Vagina (tissue), 2 donors: ENCODE data around the gene IDE.
"Not testable (repeated sequence)": the region's sequence is repeated elsewhere in the genome, so short reads cannot be mapped to it uniquely, and the experiment has no call there.

Source experiments
- CTCF ChIP-seq, 3 experiments: fragments of 450-650 bp in 2 of 3; fragments of 200-600 bp in 1 of 3; sonication (generic) in 1 of 3; IDR thresholded peaks; one replicate each; pipeline ENCODE4 v1.5.1; 2017 to 2019; ENCODE audit warnings: antibody characterized with exemption in 3 of 3, mild to moderate bottlenecking in 2 of 3, moderate library complexity in 2 of 3
- POLR2A ChIP-seq, 2 donors: fragments of 450-650 bp; IDR thresholded peaks; one replicate each; pipeline ENCODE4 v1.6.1; 2017; ENCODE audit warnings: antibody characterized with exemption in 2 of 2, mild to moderate bottlenecking in 2 of 2, moderate library complexity in 2 of 2
- POLR2AphosphoS5 ChIP-seq, 2 donors: sonication (generic); formaldehyde crosslinking; IDR thresholded peaks; one replicate each; pipeline ENCODE4 v1.9.0; 2017; ENCODE audit warnings: antibody characterized with exemption in 2 of 2, mild to moderate bottlenecking in 2 of 2, low read depth in 1 of 2; ENCODE audit not compliant: insufficient read depth in 1 of 2

GRCh38 chr10:92436065-92436464 lies 137.8 kb downstream of the IDE start:
- TF ChIP-seq POLR2AphosphoS5 (IDR thresholded peaks at IDR 0.05; ENCODE audit: insufficient read depth in 1 of 2, low read depth in 1 of 2); CTCF (IDR thresholded peaks at IDR 0.05); POLR2A (IDR thresholded peaks at IDR 0.05): not testable (repeated sequence)
